GM18520 (cell line): Measurements from ENCODE around the gene FAM53A.
A peak's percentile ranks its signal among the peaks of the same experiment; 100 is the strongest.
"Not testable (repeated sequence)": the region's sequence is repeated elsewhere in the genome, so short reads cannot be mapped to it uniquely, and the experiment has no call there.

Experiments used
- ATAC-seq: cut with Tn5 transposase; IDR thresholded peaks from one replicate; pipeline ENCODE4 v1.9.1; 2021; ENCODE audit not compliant: unreplicated experiment

FAM53A gene

DNA sequence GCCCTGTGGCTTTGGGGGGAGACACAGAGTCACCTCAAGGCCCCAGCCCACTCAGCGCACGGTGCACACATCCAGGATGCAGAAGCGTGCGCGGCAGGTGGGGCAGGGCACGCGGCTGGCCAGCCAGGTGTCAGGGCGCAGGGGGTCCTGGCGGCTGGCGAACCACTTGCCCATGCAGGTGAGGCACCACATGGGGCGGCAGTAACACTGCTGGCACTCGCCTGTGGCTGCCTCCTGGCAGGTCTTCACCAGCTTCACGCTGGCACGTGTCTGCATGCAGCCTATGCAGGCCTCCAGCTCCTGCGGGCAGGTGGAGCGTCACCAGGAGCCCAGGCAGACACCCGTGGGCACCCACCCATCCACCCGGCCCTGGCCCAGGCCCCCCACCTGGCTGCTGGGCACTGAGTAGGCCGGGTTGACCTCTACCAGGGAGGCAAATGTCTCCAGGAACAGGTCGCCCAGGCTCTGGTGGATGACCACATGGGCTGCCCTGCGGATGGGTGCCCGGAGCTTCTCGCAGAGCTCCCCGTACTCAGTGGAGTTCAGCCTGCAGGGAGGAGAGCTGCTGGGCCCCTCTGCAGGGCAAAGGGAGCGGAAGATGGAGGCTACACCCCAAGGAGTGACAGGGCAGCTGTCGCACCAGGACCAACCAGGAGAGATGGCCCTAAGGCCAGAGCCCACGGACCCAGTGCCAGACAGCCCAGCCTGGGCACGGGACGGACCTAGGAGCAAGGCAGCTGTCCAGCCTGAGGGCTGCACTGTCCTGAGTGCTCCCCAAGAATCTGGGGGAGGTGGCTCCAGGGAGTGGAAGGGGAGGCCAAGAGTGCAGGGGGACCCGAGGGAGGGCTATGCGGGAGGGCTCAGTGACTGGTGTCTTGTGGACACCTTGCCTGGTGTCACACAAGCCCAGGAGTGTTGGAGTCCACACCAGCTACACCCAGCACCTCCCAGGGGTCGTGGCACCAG, 33.3 kb upstream of the FAM53A start:
- ATAC-seq = no peak

DNA sequence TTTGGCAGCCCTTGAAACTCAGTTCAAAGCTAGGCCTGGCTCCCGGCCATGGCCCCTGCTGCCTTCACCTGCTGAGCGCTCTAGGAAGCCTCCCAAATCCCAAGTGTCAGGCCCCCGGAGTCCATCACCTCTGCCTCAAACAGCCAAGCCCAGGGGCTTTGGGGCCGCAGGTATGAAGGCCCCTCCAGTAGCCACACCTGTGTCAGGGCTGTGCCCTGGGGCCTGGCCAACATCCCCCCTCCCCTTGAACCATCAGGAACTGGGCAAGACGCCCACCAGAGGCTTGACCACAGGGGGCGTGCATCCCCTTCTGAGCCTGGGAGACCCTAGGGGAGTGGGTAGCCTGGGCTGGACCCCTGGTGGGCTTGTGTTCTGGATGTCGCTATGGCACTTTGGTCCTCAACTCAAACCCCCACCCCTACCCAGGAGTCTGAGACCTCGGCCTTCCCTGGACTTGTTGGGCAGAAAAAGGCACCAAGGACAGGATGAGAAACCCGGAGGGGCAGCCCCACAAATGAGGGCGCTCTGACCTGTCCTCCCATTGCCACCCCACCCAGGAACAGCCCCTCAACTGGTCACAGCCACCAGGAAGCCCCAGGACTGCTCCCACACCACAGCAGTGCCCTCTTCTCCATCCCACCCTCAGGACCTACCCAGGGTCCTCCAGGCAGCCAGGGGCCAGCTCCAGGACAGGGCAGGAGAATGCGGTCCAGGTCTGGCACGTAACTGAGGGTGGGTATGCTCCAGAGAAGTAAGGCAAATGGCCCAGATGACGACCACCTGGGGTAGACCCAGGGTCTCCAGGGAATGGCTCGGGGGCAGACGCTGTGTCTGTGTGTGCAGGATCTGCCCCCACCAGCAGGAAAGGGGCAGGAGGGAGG, 32.2 kb upstream of the FAM53A start:
- ATAC-seq = no peak

GRCh38 chr4:1715002-1715758, 31.1 kb upstream of the FAM53A start:
- no peak for ATAC-seq

DNA sequence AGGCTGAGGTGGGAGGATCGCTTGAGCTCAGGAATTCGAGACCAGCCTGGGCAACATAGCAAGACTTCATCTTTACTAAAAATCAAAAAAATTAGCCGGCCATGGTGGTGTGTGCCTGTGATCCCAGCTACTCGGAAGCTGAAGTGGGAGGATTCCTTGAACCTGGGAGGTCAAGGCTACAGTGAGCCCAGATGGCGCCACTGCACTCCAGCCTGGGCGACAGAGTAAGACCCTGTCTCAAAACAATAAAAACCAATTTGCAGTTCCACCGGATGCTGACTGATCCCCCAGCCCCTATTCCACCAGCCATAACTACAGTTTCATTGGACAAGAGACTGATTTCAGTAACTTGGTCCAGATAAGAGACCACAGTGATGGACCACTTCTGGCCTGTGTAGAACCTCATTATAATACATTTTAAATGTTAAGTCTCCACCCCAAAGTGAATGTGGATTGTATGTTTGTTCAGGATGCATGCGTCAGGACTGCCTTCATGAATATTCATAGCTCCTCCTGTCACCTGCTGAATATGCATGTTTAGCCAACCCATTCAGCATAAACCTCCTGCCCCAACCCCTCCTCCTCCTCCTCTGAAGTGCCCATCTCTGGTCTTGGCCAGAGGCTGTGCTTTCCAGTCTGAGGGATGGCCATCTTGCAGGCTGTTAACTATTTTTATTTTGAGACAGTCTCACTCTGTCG, 30.3 kb upstream of the FAM53A start:
- no peak for ATAC-seq

DNA sequence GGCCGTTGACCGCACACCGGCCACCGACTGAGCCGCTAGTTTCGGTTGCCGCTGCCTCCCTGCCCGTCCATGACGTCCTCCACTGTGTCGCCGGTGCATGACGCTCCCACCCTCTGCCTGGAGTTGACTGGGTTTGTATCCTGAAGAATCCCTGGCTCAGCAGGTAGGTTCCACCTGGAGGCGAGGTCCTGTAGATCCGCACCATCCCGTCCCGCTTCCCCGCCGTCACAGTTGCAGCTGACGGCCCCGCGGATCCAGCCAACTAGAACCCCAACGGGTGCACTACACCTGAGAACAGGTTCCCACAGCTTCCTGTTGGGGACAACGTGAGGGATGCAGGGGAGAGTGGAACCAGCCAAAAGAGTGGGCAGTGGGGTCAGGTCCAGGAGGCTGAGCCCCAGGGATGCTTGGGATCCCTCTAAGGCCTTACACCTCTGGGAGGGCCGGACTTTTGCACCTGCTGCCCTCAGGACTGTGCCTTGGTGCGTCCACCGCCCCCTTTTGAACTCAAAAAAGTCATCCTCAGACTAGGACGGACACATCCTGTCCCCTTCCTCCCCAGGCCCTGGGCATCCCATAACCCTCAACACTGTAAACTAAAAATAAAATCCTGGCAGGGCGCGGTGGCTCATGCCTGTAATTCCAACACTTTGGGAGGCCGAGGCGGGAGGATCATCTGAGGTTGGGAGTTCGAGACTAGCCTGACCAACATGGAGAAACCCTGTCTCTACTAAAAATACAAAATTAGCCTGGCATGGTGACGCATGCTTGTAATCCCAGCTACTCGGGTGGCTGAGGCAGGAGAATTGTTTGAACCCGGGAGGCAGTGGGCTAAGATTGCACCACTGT, 29.1 kb upstream of the FAM53A start:
- ATAC-seq = no peak

- peak; percentile 61 for ATAC-seq
These were observed 28.3 kb upstream of the FAM53A start, which contains the start of gene SLBP for GRCh38 chr4:1712216-1713002. Gene SLBP (minus strand): TSS chr4:1712319. CDS start chr4:1712188, 131 bp downstream.

- ATAC-seq = peak; percentile 1
These were observed 27.6 kb upstream of the FAM53A start for GRCh38 chr4:1711571-1712215.

DNA sequence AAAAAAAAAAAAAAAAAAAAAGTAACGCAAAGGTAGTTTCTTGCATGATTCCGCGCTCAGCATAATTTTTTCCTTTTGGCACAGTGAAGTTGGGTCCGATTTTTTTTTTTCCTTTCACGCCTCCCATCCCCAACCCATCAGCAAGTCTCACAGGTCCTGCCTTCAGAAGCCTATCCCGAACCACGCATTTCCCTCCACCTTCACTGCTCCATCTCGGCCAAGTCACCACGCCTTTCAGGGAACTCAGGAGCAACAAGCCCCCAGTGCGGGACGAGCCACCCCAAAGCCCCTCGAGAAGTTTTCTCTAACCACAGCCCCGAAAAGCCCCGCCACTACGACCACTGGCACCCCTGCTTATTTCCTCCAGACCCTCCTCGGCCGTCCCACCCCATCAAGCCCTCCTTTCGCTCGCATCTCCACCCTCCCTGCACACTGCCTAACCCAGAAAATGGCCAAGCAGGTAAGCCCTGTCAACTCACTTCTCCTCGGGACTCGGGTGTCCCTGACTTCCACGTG, 27.0 kb upstream of the FAM53A start:
- ATAC-seq = no peak

GRCh38 chr4:1708581-1708980, 24.5 kb upstream of the FAM53A start:
- ATAC-seq = no peak

- ATAC-seq = no peak
These were observed 22.2 kb upstream of the FAM53A start for GRCh38 chr4:1706358-1706757.

- ATAC-seq = no peak
These were observed 21.6 kb upstream of the FAM53A start for GRCh38 chr4:1705732-1706131.

DNA sequence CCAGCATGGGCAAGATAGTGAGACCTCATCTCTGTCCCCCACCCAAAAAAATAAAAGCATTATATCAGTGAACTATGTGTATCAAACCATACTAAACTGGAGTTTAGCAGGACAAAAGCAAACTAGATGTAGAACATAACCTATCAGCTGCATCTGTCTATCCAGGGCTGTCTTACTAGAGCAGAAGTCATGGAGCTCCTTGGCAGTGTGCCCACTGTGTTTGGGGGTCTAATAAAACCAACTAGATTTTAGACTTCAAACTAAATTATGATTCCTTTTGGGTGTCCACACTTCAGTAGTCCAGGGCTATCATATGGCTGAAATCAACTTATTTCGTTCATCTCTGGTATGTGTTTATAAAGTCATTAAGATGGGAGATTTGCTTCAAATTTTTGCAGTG, 19.8 kb upstream of the FAM53A start:
- ATAC-seq = no peak

DNA sequence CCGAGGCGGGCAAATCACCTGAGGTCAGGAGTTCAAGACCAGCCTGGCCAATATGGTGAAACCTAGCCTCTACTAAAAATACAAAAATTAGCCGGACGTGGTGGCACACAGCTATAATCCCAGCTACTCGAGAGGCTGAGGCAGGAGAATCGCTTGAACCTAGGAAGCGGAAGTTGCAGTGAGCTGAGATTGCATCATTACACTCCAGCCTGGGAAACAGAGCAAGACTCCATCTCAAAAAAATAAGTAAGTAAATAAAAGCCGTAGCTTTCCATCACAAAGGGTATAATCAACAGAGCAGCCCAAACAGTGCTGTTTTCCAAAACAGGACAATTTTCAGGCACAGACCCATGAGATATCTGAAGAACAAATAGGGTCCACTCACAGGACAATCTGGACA, 17.6 kb upstream of the FAM53A start:
- ATAC-seq = not testable (repeated sequence)

DNA sequence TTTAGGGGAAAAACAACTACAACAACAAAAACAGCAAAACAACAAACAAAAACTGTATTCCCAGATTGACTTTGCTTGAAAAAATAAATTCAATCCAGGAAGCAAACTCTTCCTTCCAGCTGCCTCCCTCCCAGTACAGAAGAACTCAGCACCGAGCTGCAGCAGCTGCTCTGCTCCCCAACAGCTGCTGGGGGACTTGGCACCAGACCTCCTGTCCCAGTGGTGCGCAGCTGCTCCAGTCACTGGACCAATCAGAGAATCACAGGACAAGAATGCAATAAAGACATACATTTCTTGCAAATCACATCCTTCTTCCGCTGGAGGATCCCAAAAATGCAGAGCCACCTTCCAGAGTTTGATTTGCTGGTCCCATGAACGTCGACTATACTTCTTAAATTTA, 11.8 kb upstream of the FAM53A start:
- no peak for ATAC-seq

- peak; percentile 56 for ATAC-seq
These were observed 9.2 kb upstream of the FAM53A start for GRCh38 chr4:1693131-1693896.

DNA sequence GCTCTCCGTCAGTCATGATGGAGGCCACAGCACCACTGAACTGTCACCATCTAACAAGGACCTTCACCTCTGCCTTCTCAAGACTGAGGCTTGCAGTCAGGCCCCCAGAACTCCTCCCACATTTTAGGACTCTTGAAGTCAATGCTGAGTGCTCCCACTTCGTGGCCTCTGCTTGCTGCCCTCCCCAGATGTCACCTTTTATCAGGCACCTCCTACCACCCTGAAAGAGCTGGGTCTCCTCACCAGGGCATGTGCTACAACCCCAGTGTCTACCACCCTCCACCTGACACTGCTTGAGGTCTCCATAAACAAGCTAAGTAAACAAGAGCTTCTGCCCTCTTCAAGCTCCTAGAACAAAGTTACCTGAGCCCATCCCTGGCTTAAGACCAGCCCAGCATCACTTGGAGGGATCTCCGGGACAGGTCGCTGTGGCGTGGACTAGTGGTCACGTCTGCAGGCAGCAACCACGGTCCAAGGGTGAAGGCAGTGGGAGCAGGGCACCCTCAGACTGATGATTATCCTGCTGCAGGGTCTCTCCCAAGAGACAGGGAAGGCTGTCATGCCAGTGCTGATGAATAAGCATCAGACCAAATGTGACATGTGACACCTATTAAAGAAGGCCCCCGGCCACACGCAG, 7.7 kb upstream of the FAM53A start:
- no peak for ATAC-seq

DNA sequence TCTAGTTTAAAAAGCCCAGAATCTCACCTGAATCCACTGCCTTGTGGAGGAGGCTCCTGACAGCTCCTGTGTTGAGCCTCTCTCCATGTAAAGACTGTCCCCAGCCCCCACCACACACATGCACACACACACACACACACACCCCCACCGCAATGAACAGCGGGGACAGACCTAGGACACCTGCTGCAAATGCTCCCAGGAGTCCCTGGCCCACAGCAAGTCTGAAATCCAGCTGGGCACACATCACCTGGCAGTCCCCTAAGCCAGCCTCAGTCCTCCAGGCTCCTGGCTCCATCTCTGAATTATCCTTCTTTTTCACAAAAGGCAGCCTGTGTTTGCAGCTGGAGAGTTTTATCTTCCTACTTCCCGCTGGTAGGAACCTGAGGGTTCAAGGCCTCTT, 6.6 kb upstream of the FAM53A start:
- ATAC-seq = no peak
